Lower leg skin (tissue), 3 donors: Measurements from ENCODE around the gene CCL17.

Experiments
- CTCF ChIP-seq, 3 donors: fragments of 450-650 bp; IDR thresholded peaks; one replicate each; pipeline ENCODE4 v1.5.1; 2016; ENCODE audit warnings: antibody characterized with exemption in 3 of 3, mild to moderate bottlenecking in 3 of 3, moderate library complexity in 2 of 3
- POLR2A ChIP-seq, 2 donors: fragments of 450-650 bp; IDR thresholded peaks; one replicate each; pipeline ENCODE4 v1.6.1; 2016 to 2017; ENCODE audit warnings: antibody characterized with exemption in 2 of 2, mild to moderate bottlenecking in 1 of 2, moderate library complexity in 1 of 2

GRCh38 chr16:57396786-57397185 is 7.8 kb upstream of the CCL17 start:
- TF ChIP-seq POLR2A (IDR thresholded peaks at IDR 0.05): no peak
- no peak for TF ChIP-seq CTCF (IDR thresholded peaks at IDR 0.05)
